22Rv1 (cell line): ENCODE measurements around the gene KRT34.

Experiments used
- ZFX ChIP-seq: fragments of 450-650 bp; IDR thresholded peaks from 2 replicates; pipeline ENCODE4 v1.6.1; 2017; ENCODE audit warnings: antibody characterized with exemption, borderline replicate concordance
- TF ChIP-seq, protein P1 (sequence below): fragments of 450-650 bp; IDR thresholded peaks from 2 replicates; pipeline ENCODE4 v1.5.1; 2017; ENCODE audit warnings: mild to moderate bottlenecking

DNA sequence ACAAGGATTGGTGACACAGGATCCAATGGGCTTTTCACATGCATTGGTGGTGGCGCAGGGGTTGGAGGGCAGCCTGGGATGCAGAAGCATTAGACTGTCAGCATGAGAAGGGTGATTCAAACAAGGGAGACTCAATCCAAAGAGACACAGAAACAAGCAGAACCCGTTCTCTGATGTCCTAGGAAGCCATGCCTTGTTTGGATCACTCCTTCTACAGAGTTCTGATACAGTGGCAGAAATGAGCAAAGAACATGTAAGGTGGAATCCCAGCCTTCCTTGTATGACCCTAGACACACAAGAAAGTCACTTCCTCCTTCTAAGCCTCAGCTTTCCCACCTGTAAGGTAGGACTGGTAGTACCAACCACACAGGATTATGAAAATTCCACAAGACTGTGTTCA lies 18.2 kb downstream of the KRT34 start:
- TF ChIP-seq, protein P1, sequence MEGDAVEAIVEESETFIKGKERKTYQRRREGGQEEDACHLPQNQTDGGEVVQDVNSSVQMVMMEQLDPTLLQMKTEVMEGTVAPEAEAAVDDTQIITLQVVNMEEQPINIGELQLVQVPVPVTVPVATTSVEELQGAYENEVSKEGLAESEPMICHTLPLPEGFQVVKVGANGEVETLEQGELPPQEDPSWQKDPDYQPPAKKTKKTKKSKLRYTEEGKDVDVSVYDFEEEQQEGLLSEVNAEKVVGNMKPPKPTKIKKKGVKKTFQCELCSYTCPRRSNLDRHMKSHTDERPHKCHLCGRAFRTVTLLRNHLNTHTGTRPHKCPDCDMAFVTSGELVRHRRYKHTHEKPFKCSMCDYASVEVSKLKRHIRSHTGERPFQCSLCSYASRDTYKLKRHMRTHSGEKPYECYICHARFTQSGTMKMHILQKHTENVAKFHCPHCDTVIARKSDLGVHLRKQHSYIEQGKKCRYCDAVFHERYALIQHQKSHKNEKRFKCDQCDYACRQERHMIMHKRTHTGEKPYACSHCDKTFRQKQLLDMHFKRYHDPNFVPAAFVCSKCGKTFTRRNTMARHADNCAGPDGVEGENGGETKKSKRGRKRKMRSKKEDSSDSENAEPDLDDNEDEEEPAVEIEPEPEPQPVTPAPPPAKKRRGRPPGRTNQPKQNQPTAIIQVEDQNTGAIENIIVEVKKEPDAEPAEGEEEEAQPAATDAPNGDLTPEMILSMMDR = no peak
- no peak for TF ChIP-seq ZFX
